A172 (cell line): ENCODE data around the gene EPHB1. TPM values are rescaled to one million over a fixed set of nuclear protein-coding genes. Genes with fewer than 3 reads are reported as not detected.
A peak's percentile ranks its signal among the peaks of the same experiment; 100 is the strongest.

Experiments used
- DNase-seq: peaks from one replicate; pipeline ENCODE4 v3.0.0-alpha.2; 2015; ENCODE audit warnings: low spot score
- total RNA-seq: library from RNA; depleted of rRNA; stranded (reverse); fragments of >200 nt; shearing (Covaris generic); gene quantifications from 2 replicates; pipeline ENCODE4 v1.2.3, GENCODE V29; 2014

Gene EPHB1
- total RNA-seq, 1 experiment from 2014 or later = not detected

GRCh38 chr3:134880431-134880830 is 85.4 kb downstream of the EPHB1 start:
- no peak for DNase-seq

GRCh38 chr3:134881305-134881704 is 86.2 kb downstream of the EPHB1 start:
- no peak for DNase-seq

GRCh38 chr3:134883697-134884385 is 88.8 kb downstream of the EPHB1 start:
- DNase-seq = no peak

GRCh38 chr3:134885877-134886621 is 91.0 kb downstream of the EPHB1 start:
- DNase-seq = peak; percentile 10

GRCh38 chr3:134886991-134887390 is 91.9 kb downstream of the EPHB1 start:
- no peak for DNase-seq

- DNase-seq = no peak
Observed at GRCh38 chr3:134887536-134887935, 92.5 kb downstream of the EPHB1 start.

GRCh38 chr3:134892326-134892725 is 97.3 kb downstream of the EPHB1 start:
- DNase-seq = no peak

GRCh38 chr3:134892761-134893160 is 97.7 kb downstream of the EPHB1 start:
- no peak for DNase-seq

GRCh38 chr3:134894533-134894932 is 99.5 kb downstream of the EPHB1 start:
- DNase-seq = no peak

GRCh38 chr3:134895181-134895580 is 100.1 kb downstream of the EPHB1 start:
- no peak for DNase-seq

GRCh38 chr3:134896141-134896540 is 101.1 kb downstream of the EPHB1 start:
- DNase-seq = no peak

- DNase-seq = no peak
Observed at GRCh38 chr3:134896696-134897095, 101.6 kb downstream of the EPHB1 start.

- no peak for DNase-seq
Observed at GRCh38 chr3:134897391-134898141, 102.5 kb downstream of the EPHB1 start.

- DNase-seq = no peak
Observed at GRCh38 chr3:134898181-134898754, 103.2 kb downstream of the EPHB1 start.

- DNase-seq = no peak
Observed at GRCh38 chr3:134899786-134900185, 104.7 kb downstream of the EPHB1 start.

- DNase-seq = no peak
Observed at GRCh38 chr3:134900482-134900881, 105.4 kb downstream of the EPHB1 start.

- DNase-seq = no peak
Observed at GRCh38 chr3:134901461-134901860, 106.4 kb downstream of the EPHB1 start.

GRCh38 chr3:134903837-134904236 is 108.8 kb downstream of the EPHB1 start:
- no peak for DNase-seq

GRCh38 chr3:134904241-134904771 is 109.2 kb downstream of the EPHB1 start:
- DNase-seq = no peak

GRCh38 chr3:134904776-134905646 is 110.0 kb downstream of the EPHB1 start:
- DNase-seq = no peak

- DNase-seq = no peak
Observed at GRCh38 chr3:134905647-134905935, 110.5 kb downstream of the EPHB1 start.
